EL (cell line): ENCODE measurements around the gene COL21A1.

Source experiments
- DNase-seq: peaks from one replicate; pipeline ENCODE4 v3.0.0-alpha.2; 2016

The COL21A1 gene

DNA sequence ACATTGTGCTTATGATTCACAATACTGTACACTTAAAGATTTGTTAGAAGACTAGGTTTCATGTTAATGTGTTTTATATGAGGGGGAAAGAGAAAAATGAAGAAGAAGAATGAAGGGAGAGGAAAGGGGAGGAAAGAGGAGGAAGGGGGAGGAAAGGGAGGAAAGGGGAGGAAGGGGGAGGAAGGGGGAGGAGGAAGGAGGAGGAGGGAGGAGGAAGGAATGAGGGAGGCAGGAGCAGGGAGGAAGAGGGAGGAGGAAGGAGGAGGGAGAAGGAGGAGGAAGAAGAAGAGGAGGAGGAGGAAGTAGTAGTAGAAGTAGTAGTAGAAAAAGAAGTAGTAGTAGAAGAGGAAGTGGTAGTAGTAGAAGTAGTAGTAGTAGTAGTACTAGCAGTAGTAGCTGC lies 70.6 kb downstream of the COL21A1 start:
- no peak for DNase-seq

DNA sequence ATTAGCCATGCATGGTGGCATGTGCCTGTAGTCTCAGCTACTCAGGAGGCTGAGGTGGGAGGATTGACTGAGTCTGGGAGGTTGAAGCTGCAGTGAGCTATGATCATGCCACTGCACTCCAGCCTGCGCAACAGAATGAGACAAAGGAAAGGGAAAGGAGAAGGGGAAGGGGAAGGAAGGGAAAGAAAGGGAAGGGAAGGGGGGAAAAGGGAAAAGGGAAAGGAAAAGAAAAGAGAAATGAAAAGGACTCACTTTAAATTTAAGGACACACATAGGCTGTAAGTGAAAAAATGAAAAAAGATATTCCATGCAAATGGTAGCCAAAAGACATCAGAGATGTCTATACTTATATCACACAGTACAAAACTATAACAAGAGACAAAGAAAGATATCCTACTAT lies 74.2 kb downstream of the COL21A1 start:
- DNase-seq: no peak

DNA sequence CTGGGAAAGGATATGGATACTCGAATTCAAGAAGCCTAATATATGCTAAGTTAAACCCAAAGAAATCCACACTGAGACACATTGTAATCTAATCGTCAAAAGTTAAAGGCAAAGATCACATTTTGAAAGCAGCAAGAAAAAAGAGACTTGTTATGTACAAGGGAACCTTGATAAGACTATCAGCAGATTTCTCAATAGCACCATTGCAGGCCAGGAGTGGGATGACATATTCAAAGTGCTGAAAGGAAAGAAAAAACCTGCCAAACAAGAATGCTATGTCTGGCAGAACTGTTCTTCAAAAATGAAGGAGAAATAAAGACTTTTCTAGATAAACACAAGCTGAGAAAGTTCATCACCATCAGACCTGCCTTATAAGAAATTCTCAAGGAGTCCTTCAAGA lies 75.2 kb downstream of the COL21A1 start:
- DNase-seq: no peak

DNA sequence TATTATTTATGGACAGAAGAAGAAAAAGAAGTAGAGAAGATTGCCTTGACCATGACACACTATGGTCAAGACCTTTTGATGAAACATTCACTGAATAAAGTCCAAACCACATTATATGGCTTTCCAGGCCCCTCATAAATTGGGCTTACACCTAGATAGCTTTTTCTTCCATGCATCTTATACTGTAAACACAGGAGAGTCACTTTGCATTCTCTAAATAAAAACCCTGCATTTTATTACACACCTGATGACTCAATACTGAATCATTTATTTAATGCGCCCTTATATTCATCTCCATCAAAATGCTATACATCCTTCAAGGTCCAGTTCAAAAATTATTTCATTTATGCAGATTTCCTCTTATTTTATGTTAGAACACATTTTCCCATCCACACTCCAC lies 78.0 kb downstream of the COL21A1 start:
- no peak for DNase-seq

DNA sequence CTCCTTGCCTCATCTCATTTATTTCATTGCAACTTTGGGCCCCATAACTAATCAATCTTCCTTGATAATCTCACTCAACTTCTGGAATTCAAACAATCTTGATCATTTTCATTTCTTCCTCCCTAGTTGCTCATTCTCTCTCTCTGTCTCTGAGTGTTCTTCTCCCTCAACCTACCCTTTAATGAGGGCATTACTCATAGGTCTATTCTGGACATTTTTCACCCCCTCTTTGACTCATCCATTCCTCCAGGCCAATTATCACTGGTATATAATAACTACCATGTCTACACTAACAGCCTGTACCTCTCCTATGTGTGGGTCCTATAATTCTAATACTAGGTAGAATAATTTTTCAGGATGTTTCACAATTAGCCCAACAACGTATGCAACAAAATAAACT lies 78.8 kb downstream of the COL21A1 start:
- no peak for DNase-seq

DNA sequence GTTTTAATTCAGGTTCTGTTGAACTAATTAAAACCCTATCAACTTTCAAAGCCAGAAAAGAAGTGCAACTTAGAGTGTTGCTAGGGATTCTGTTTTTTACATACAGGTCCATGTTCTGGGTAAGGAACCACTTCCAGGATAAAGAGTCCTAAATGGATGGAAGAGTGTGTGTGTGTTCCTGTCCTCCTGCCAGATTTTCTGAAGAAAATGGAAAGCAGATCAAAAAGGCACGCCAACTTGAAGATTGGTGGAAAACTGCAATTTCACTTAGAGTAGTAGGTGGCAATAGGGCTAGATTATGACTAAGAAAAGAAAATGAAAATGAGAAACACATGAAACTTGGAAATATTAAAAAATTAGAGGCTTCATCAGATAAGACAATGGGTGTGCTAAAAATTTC lies 85.3 kb downstream of the COL21A1 start:
- DNase-seq: no peak

DNA sequence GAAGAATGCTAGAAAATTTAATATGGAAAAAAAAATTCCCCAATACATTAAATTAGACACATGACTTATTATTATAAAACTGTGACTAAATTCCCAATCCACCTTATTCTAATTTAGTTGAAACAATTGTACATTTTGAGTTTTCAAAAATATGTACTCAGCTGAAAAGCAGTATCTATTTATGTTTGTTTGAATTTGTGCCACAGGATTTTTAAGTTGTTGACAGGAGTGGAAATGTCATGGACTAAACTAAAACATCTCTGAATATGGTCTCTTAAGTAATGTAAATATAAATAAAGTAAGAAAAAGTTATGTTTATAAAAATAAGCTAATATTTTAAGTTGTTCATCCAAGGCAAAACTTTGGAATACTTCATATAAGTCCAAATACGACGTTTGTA lies 86.9 kb downstream of the COL21A1 start:
- no peak for DNase-seq

DNA sequence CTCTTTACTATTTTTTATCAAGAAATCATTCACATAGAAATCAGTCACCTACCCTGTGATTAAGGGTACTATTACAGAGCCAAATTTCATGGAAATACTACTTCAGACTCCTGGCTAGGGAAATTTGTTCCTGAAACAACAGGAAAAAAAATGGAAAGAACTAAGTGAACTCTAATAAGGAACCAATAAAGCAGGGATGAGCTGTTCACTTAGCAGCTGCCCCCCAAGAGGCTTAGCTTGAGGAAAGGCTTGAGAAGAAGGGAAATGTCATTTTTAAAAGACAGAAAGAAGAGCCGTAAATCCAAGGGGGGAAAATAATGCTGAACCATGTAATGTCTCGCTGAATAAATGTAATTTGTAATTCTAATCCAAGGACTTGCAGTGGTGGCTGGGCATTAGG lies 88.8 kb downstream of the COL21A1 start:
- DNase-seq: no peak

DNA sequence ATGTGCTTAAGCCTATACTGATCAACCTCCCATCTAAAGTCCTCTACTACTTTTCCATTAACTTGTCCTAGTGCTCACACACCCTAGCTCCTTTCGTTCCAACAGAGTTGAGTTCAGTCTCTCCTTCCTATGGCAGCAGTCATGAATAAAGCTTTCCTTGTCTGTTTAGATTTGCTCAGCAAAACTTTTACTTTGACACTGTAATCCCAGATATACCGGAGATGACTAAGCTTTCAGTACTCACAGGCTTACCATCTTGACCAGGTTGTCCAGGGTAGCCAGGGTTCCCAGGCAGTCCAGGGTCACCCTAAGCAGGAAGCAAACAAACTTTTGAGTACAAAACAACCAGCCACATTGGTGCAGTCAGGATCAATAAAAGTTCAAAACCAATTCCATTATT lies 90.7 kb downstream of the COL21A1 start:
- no peak for DNase-seq

DNA sequence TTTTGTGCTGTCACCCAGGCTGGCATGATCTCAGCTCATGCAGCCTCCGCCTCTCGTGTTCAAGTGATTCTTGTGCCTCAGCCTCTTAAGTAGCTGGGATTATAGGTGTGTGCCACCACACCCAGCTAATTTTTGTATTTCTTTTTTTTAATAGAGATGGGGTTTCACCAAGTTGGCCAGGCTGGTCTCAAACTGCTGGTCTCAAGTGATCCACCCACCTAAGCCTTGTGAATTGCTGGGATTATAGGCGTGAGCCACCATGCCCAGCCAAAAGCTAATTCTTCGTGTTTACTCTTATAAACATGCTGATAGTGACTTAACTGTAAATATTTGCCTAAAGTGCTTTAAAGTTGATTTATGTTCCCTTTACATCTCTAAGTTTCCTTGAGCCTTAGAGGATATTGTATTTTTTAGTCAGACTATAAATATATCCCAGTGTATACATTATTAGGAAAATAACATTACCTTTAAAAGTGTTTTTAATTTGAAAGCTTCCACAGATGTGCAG lies 91.7 kb downstream of the COL21A1 start:
- DNase-seq: no peak

DNA sequence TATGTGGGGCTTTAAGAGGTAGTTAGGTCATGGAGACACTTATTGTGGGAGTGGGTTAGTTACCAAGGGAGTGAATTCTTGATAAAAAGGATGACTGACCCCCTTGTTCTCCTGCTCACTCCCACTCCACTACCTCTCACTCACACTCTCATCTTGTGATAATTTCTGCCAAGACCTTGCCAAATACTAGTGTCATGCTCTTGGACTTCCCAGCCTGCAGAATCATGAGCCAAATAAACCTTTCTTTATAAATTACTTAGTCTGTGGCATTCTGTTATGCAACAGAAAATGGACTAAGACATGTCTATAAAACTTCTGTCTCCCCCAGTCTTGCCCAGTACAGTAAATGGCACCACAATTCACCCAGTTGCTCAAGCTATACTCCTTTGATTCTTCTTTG lies 93.3 kb downstream of the COL21A1 start:
- DNase-seq: no peak

DNA sequence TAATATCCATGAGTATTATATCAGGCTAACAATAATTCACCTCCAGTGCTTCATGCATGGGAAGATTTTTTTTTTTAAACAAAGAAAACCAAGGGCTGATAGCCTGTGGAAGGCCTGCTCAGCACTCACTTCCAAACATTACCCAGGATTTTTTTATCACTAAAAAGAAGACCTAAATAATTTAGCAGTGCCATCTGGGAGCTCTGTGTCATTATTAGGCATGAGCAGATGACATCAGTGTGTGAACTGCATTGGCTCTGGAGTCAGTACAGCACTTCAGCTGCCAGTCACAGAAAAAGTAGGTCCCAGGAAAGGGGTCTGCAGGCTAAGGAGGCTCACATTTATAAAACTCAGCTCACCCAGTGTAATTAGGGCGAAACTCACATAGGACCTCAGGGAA lies 94.8 kb downstream of the COL21A1 start:
- no peak for DNase-seq

DNA sequence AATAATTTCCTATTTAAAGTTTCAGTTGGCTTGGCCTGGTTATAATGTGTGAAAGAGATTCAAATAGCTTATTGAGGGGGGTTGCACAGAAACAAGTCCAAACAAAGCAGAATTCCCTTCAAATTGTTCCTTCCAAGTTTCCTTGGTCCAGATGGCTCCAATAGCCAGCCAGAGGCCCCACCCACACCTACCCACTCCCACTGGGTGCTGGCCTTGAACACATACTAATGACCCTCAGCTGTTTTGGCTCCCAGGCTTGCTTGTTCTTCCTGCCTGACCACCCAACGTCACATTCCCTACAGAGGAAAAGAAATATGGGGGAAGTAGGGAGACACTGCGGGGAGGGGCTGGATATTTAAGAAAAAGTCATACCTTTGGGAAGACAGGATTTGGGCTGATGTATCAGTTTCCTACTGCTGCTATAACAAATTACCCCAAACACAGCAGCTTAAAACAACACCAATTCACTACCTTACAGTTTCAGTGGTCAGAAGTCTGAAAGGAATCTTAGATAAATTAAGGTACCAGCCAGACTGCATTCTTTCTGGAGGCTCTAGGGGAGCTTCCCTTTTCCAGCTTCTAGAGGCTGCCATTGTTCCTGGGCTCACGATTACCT lies 95.7 kb downstream of the COL21A1 start:
- no peak for DNase-seq

DNA sequence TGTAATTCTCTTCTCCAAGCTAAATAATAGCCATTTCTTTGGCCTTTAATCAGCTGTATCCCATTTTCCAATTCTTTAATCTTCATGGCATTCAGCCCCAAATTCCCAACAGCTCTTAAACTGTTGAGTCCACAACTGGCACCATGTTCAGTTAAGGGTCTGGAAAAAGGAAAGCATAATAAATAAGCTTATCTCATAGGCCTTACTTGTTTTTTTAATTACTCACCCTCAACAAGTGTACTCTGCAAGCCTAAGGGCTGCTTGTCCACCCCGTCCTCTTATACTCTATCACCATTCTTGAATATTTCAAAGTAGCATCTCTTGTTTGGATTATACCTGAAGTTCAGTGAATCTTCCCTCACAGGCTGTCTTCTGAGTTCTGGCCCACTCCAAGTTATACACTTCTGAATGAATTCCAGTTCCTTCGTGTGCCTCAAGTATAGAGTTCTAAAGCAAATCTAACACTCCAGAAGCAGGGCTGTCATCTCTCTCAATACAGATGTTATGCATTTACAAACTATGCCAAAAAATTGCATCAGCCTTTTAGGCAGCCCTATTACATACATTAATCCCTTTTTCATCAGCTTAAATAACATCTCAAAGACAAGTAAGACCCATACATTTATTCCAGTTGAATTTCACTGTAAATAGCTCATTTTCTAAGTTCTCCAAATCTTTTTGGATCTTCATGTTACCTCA lies 98.7 kb downstream of the COL21A1 start:
- DNase-seq: no peak

DNA sequence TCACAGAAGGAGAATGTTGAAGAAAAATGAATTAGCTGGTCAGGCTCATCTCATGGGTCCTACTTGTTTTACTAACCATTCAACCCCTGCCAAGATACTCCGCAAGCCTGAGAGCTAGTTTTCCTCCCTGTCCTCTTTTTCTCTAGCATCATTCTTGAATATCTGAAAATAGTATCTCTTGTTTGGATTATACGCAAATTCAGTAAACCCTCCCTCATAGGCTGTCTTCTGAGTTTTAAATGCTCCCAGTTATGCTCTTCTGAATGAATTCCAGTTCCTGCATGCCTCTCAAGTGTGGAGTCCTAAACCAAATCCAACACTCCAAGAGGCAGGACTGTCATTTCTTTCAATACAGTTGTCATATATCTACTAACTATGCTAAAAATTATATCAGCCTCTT lies 99.6 kb downstream of the COL21A1 start:
- DNase-seq: no peak

DNA sequence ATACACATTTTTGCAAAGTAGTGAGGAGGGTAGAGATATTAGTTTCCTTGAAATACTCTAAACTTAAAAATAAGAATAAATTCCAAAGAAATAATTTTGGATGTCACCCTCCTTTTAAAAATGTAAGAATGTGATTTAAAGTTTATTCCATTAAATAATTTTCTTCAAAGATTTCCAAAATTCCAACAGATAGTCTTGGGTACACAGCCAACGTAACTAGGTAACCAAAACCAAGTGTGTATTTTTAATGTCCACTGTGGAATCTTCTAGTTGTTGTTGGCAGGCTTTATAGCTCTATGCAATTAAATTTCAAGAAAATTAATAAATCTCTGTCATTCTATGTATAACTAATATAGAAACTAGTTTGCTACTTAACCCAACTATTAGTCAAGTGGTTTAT lies 101.3 kb downstream of the COL21A1 start:
- DNase-seq: no peak

DNA sequence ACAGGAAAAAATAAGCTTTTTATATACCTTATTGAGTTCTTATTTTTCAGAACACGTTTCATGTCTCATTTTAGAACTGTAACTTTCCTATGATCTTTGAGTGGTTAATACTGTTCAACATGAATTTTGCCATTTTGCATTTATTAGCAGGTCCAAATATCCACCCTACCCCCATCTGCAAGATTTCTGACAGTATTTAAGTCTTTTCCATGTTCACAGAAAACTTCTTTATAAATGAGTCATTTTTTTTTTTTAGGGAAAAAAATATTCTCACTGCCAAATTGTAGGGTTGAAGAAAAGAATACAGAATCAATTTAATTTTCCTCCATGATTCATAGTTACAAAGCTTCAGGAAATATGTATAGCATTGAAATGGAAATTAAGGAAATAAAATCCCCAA lies 101.8 kb downstream of the COL21A1 start:
- DNase-seq: no peak

DNA sequence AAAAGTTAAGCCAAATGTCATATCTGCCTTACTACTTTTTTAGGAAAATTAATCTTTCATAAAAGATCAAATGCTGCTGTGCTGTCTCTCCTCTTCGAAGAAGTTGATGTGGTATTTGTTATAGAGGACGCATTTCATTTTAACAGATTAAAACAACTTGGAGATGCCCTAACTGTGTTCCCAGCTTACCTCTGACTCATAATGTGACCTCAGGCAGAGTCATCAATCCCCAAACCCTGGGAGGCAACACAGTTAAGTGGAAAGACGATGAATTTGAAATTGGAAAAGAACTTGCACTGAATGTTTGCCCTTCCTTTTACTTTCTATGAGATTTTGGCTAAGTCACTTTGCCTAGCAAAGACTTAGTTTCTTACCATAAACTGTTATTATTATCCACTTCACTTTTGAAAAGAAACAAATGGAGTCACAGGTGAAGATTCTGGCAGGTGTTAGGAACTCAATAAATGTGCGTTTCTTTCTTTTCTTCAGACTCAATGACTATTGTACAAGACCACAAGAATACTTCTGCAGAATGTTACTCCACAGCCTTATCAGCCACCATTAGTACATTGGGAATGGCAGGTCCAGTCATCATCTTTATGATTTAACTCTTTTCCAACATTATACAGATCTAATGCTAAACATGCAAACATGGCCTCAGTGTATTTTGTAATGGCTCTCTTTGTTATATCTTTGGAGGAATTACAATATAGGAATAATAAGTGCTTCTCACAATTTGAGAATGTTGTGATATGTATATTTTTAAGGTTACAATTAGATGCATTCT lies 102.6 kb downstream of the COL21A1 start:
- peak; percentile 58 for DNase-seq

DNA sequence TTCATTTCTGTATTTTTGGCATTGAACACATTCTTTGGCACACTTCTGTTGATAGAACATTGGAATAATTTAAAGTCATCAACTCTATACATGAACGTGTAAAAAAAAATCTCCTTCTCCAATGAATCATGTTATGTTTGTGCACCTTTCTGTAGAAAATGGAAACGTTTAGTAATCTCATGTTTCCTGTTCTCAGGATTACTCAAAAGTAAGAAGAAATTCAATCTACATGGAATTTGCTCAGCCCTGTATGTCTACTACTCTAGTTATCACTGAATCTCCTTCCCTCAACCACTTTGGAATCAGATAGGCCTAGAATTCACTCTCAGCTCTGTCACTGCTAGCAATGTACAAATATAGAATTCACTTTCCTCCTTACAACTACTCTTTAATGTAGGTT lies 103.6 kb downstream of the COL21A1 start:
- no peak for DNase-seq

DNA sequence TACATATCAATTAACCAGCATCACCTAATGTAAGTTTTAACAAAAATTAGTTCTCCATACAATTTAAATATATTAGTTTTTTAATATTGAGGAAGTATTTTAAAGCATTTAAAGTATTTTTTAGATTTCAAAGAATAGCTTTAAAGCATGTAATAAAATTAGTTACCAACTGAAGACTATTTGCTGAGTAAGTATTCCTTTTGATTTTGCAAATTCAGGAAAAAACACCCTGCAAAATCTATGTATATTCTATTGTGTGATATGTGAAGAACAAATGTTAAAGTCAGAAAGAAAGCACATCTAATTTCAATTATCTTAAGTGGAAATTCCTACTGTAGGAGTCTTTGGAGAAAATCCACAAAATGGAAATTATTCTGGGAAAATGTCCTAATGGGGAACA lies 107.3 kb downstream of the COL21A1 start:
- DNase-seq: no peak

DNA sequence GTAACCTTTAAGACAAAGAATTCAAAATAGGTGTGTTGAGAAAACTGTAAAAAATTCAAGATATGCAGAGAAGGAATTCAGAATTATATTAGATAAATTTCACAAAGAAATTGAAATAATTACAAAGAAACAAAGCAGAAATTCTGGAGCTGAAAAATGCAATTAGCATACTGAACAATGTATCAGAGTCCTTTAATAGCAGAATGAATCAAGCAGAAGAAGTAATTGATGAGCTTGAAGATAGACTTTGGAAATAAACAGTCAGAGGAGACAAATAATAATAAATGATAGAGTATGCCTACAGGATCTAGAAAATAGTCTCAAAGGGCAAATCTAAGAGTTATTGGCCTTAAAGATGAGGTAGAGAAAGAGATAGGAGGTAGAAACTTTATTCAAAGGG lies 131.7 kb downstream of the COL21A1 start:
- DNase-seq: no peak

DNA sequence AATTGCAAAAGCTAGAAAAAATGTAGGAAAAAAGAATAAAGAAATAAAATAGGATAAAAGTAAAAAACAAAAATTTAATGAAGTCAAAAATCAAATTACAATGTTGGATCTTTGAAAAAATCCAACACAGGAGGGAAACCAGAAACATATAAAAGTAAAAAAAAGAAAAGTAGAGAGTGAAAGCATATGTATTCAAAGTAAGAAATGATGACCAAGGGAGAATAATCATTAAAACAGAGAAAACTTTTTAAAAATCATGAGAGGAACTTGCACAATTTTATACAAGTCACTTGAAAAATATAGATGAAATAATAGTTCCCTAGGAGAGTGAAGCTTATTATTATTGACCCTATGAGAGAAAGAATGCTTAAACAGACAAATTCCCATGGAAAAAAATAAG lies 138.2 kb downstream of the COL21A1 start:
- DNase-seq: no peak

DNA sequence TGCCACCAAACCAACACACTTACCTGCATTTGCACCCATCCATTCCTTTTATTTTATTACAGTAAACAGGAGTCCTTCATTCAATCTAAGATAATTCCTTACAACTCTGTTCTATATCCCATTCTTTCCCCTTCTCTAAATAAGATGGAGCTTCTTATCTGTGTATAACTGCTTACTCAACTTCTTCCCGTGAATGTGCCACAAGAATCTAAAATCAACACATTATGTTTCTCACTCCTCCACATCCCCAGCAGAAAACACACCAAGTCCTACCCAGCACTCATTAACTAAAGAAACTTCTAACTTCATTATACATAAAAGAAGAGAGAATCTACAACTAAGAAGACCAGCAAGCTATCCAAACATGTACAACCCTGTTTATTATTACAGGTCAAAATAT lies 141.1 kb downstream of the COL21A1 start:
- DNase-seq: no peak

DNA sequence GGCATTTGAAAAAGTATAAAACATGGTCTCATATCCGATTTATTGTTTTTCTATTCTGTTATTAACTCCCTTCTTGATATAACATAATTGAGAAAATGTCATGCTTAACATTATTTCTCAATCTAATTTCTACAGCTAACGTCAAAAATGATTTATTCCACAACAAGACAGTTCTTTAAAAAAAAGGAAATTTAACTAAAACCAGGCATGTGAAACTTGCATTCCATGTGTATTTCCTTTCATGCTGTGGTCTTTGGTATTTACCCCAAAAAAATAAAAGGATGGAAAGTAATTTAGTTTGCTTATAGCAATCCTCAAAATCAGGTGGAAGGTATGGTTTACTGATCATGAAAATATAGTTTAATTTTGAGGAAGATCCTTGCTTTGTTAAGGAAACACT lies 142.8 kb downstream of the COL21A1 start:
- no peak for DNase-seq
